Measurements from ENCODE around the gene AUTS2.

AUTS2 gene

GRCh38 chr7:70159121-70159520 is 560.8 kb downstream of the AUTS2 start:
- DNase-seq, result no peak

- no peak for DNase-seq
Observed at GRCh38 chr7:70165477-70166170, 567.3 kb downstream of the AUTS2 start.

- no peak for DNase-seq
Observed at GRCh38 chr7:70171369-70171920, 573.2 kb downstream of the AUTS2 start.

- DNase-seq, result no peak
Observed at GRCh38 chr7:70177166-70177565, 578.9 kb downstream of the AUTS2 start.

- DNase-seq, result no peak
Observed at GRCh38 chr7:70178211-70178610, 579.9 kb downstream of the AUTS2 start.

- peak; percentile 4 for DNase-seq
Observed at GRCh38 chr7:70178787-70179186, 580.5 kb downstream of the AUTS2 start.

GRCh38 chr7:70182521-70182920 is 584.2 kb downstream of the AUTS2 start:
- DNase-seq, result no peak

- no peak for DNase-seq
Observed at GRCh38 chr7:70183278-70183677, 585.0 kb downstream of the AUTS2 start.

- no peak for DNase-seq
Observed at GRCh38 chr7:70188901-70189650, 590.8 kb downstream of the AUTS2 start.

GRCh38 chr7:70189776-70190175 is 591.5 kb downstream of the AUTS2 start:
- DNase-seq, result no peak

GRCh38 chr7:70190281-70190680 is 592.0 kb downstream of the AUTS2 start:
- DNase-seq, result no peak

- DNase-seq, result no peak
Observed at GRCh38 chr7:70193514-70193913, 595.2 kb downstream of the AUTS2 start.

- no peak for DNase-seq
Observed at GRCh38 chr7:70208236-70209063, 610.2 kb downstream of the AUTS2 start.

GRCh38 chr7:70210200-70210935 is 612.1 kb downstream of the AUTS2 start:
- no peak for DNase-seq

- no peak for DNase-seq
Observed at GRCh38 chr7:70210936-70211310, 612.6 kb downstream of the AUTS2 start.

- no peak for DNase-seq
Observed at GRCh38 chr7:70212281-70212680, 614.0 kb downstream of the AUTS2 start.

GRCh38 chr7:70214071-70214470 is 615.8 kb downstream of the AUTS2 start:
- DNase-seq, result no peak

- no peak for DNase-seq
Observed at GRCh38 chr7:70215491-70215890, 617.2 kb downstream of the AUTS2 start.

- no peak for DNase-seq
Observed at GRCh38 chr7:70217571-70217970, 619.3 kb downstream of the AUTS2 start.

- DNase-seq, result no peak
Observed at GRCh38 chr7:70218006-70218405, 619.7 kb downstream of the AUTS2 start.

GRCh38 chr7:70219061-70219460 is 620.8 kb downstream of the AUTS2 start:
- DNase-seq, result no peak

GRCh38 chr7:70229242-70229641 is 631.0 kb downstream of the AUTS2 start:
- DNase-seq, result no peak

- no peak for DNase-seq
Observed at GRCh38 chr7:70230761-70231160, 632.5 kb downstream of the AUTS2 start.

Data from NCI-H510A (cell line).